OCI-LY1 (cell line): ENCODE data around the gene IL4I1.

Experiments used
- H2AFZ ChIP-seq: fragments of 200-600 bp; sonication (generic), shearing (Covaris generic); 2 replicates; pipeline ENCODE4 v1.6.0; 2014; ENCODE audit warnings: antibody characterized with exemption, mild to moderate bottlenecking, low read length
- H3F3A ChIP-seq: fragments of 200-600 bp; sonication (generic), shearing (Covaris generic); 2 replicates; pipeline ENCODE4 v1.6.0; 2014; ENCODE audit warnings: mild to moderate bottlenecking, antibody characterized with exemption, low read length, moderate library complexity; ENCODE audit not compliant: insufficient read depth
- H3K27ac ChIP-seq: fragments of 200-600 bp; sonication (generic); 2 replicates; pipeline ENCODE4 v1.5.1; 2014; ENCODE audit warnings: low read length, mixed run types, mild to moderate bottlenecking, low read depth; ENCODE audit not compliant: poor library complexity, severe bottlenecking
- H3K27me3 ChIP-seq: fragments of 200-600 bp; sonication (generic); 2 replicates; pipeline ENCODE4 v1.6.0; 2014; ENCODE audit warnings: antibody characterized with exemption, mild to moderate bottlenecking, low read length, moderate library complexity; ENCODE audit not compliant: insufficient read depth
- H3K36me3 ChIP-seq: fragments of 200-600 bp; sonication (generic); 2 replicates; pipeline ENCODE4 v1.6.1; 2014; ENCODE audit warnings: mild to moderate bottlenecking, antibody characterized with exemption, low read length, moderate library complexity, mixed read lengths; ENCODE audit not compliant: insufficient read depth
- H3K4me1 ChIP-seq: fragments of 200-600 bp; sonication (generic); 2 replicates; pipeline ENCODE4 v1.5.1; 2014; ENCODE audit warnings: mild to moderate bottlenecking, low read length, moderate library complexity; ENCODE audit not compliant: insufficient read depth, severe bottlenecking
- H3K4me2 ChIP-seq: fragments of 200-600 bp; sonication (generic), shearing (Covaris generic); 2 replicates; pipeline ENCODE4 v1.6.1; 2014; ENCODE audit warnings: low read length
- H3K4me3 ChIP-seq: fragments of 200-600 bp; sonication (generic); 2 replicates; pipeline ENCODE4 v1.5.1; 2014; ENCODE audit warnings: low read length, low read depth, mild to moderate bottlenecking, mixed read lengths; ENCODE audit not compliant: poor library complexity, severe bottlenecking
- H3K79me2 ChIP-seq: fragments of 200-600 bp; shearing (Covaris generic); 2 replicates; pipeline ENCODE4 v1.6.1; 2016; ENCODE audit warnings: mixed run types, low read length, mixed read lengths; ENCODE audit not compliant: insufficient read depth
- H3K9ac ChIP-seq: fragments of 200-600 bp; sonication (generic), shearing (Covaris generic); 2 replicates; pipeline ENCODE4 v1.6.1; 2014; ENCODE audit warnings: mild to moderate bottlenecking, low read length, mixed read lengths
- H3K9me2 ChIP-seq: fragments of 200-600 bp; sonication (generic), shearing (Covaris generic); 2 replicates; pipeline ENCODE4 v1.6.1; 2014; ENCODE audit warnings: low read depth, mild to moderate bottlenecking, low read length, mixed read lengths
- H3K9me3 ChIP-seq: fragments of 200-600 bp; shearing (Covaris generic); 2 replicates; pipeline ENCODE4 v1.6.1; 2014; ENCODE audit warnings: low read length, mixed read lengths
- H4K20me1 ChIP-seq: fragments of 200-600 bp; sonication (generic), shearing (Covaris generic); 2 replicates; pipeline ENCODE4 v1.6.0; 2016; ENCODE audit warnings: mild to moderate bottlenecking, low read length; ENCODE audit not compliant: insufficient read depth
- EZH2 ChIP-seq: fragments of 200-600 bp; sonication (generic), shearing (Covaris generic); IDR thresholded peaks from 2 replicates; pipeline ENCODE4 v1.8.0; 2017; ENCODE audit warnings: borderline replicate concordance, mixed run types, mild to moderate bottlenecking, antibody characterized with exemption, low read length, moderate library complexity, mixed read lengths
- TF ChIP-seq, protein P1 (sequence below): fragments of 200-600 bp; sonication (generic), shearing (Covaris generic); IDR thresholded peaks from 2 replicates; pipeline ENCODE4 v1.5.1; 2017; ENCODE audit warnings: mild to moderate bottlenecking, antibody characterized with exemption, low read length, moderate library complexity, mixed read lengths

The IL4I1 gene

DNA sequence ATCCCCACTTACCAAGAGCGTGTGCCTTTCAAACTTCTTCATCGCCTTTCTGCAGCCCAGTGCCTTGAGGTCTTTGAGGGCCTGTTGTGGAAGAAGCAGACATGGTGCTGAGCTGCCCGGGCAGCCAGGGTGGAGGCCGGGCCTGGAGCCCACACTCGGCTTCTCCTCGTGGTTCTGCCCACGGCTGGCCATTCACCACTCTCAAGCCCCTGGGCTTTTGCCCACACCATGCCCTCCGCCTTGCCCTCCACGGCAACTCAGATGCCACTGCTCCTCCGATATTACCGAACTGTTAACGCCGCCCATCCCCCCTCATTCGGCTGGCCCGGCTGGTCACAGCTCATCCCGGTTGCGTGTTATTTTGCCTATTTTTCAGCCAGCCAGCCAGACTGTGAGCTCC lies 5.3 kb downstream of the IL4I1 start:
- no peaks in the 10 kb centered on the region; the same call in 1 of the 2 replicates for H3K36me3 ChIP-seq
- H3K4me3 ChIP-seq: no peak overlapping the region
- no peak overlapping the region for H2AFZ ChIP-seq
- H3K4me2 ChIP-seq: peak overlapping the region; percentile 38; the same call in 1 of the 2 replicates
- H3K9ac ChIP-seq: peak overlapping the region; percentile 25; the same call in 1 of the 2 replicates
- no peak for TF ChIP-seq EZH2
- TF ChIP-seq, protein P1, sequence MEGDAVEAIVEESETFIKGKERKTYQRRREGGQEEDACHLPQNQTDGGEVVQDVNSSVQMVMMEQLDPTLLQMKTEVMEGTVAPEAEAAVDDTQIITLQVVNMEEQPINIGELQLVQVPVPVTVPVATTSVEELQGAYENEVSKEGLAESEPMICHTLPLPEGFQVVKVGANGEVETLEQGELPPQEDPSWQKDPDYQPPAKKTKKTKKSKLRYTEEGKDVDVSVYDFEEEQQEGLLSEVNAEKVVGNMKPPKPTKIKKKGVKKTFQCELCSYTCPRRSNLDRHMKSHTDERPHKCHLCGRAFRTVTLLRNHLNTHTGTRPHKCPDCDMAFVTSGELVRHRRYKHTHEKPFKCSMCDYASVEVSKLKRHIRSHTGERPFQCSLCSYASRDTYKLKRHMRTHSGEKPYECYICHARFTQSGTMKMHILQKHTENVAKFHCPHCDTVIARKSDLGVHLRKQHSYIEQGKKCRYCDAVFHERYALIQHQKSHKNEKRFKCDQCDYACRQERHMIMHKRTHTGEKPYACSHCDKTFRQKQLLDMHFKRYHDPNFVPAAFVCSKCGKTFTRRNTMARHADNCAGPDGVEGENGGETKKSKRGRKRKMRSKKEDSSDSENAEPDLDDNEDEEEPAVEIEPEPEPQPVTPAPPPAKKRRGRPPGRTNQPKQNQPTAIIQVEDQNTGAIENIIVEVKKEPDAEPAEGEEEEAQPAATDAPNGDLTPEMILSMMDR: no peak
- no peak overlapping the region for H3K27ac ChIP-seq
- no peaks in the 10 kb centered on the region for H3K79me2 ChIP-seq
- 0 out of 2 replicates have a peak, but pooled peaks cover 2% of the 10 kb centered on the region for H3F3A ChIP-seq
- no peaks in the 10 kb centered on the region for H4K20me1 ChIP-seq
- no peaks in the 10 kb centered on the region for H3K9me2 ChIP-seq
- H3K4me1 ChIP-seq: peaks cover 40% of the 10 kb centered on the region
- H3K9me3 ChIP-seq: no peaks in the 10 kb centered on the region
- no peaks in the 10 kb centered on the region for H3K27me3 ChIP-seq

DNA sequence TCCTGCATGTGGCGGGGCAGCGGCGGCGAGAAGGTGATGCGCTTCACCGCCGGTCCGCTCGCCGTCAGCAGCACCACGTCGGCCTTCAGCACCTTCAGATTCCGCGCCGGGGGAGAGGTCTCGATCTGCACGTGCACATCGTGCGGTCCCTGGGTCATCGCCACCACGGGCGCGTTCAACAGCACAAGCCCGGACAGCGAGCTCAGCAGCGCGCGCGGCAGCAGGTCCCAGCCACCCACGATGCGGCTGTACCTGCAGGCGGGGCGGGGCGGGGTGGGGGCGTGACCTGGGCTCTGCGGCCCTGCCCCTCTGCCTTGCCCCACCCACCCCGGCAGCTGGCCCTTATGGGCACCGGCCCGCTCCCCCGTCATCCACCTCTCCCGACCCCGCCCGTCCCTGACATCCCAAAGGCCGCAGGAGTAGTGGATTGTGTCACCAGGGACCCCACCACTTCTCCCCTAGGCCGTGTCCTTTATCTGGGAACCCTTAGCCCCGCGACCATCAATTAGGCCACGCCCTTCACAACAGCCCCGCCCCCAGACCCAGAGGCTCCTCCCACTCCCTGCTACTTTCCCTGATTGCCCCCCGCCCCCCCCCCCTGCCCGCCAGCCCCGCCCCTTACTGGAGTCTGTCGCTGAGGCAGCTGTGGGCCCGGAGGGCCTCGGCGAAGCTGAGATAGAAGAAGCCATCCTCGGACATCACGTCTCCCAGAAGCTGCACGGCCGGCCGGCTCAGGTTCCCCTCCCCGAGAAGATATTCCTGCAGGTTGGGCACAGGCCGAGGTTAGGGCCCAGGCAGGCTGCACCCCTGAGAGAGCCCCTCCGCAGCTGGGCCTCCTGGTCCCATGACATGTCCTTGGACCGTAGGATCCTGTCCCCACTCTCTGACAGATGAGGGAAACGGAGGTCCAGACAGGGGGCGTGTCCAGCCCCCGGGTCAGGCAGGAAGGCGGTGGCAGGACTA lies 6.1 kb downstream of the IL4I1 start:
- 0 out of 2 replicates have a peak, but pooled peaks cover 2% of the 10 kb centered on the region for H3F3A ChIP-seq
- peak overlapping the region; percentile 59 for H3K9ac ChIP-seq
- peak overlapping the region; percentile 60 for H3K4me3 ChIP-seq
- no peaks in the 10 kb centered on the region for H4K20me1 ChIP-seq
- H3K27ac ChIP-seq: peak overlapping the region; percentile 76
- peaks cover 2% of the 10 kb centered on the region for H3K36me3 ChIP-seq
- no peaks in the 10 kb centered on the region for H3K9me3 ChIP-seq
- peaks cover 39% of the 10 kb centered on the region for H3K4me1 ChIP-seq
- TF ChIP-seq, protein P1: peak; percentile 8; the same call in 1 of the 2 replicates
- TF ChIP-seq EZH2: no peak
- no peaks in the 10 kb centered on the region for H3K9me2 ChIP-seq
- H2AFZ ChIP-seq: no peak overlapping the region
- peak overlapping the region; percentile 86 for H3K4me2 ChIP-seq
- H3K79me2 ChIP-seq: no peaks in the 10 kb centered on the region
- H3K27me3 ChIP-seq: no peaks in the 10 kb centered on the region

DNA sequence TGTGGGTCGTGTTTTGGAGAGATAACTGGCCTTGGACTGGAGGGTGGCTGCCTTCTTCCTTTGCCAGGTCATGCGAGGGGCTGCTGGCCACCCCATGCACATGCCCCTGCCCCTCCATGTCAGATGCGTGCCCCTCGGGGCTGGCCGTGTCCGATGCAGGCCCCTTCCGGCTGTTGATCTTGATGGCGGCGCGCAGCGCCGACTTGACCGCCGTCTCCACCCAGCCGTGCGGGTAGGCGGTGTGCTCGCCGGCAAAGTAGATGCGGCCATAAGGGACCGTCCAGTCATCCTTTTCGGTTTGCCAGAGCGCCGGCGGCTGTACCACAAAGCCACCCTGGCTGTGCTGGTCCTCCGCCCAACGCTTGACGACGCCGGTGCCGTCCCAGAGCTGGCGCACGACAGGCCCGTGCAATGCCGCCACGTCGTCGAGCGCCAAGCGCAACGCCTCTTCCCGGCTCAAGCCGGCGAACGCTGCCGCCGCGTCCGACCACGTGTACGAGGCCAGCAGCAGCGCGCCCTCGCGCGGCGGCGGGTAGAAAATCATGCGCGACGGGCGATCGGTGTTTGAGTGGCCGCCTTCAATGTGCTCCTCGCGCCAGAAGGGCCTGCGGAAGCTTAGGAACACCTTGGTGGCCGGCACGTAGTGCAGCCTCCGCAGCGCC lies 6.9 kb downstream of the IL4I1 start:
- 0 out of 2 replicates have a peak, but pooled peaks cover 2% of the 10 kb centered on the region for H3F3A ChIP-seq
- H3K79me2 ChIP-seq: no peaks in the 10 kb centered on the region
- peak overlapping the region; percentile 60 for H3K4me3 ChIP-seq
- H3K4me1 ChIP-seq: peaks cover 39% of the 10 kb centered on the region
- H4K20me1 ChIP-seq: no peaks in the 10 kb centered on the region
- no peak overlapping the region for H2AFZ ChIP-seq
- peaks cover 7% of the 10 kb centered on the region for H3K36me3 ChIP-seq
- peak overlapping the region; percentile 59; the same call in 1 of the 2 replicates for H3K9ac ChIP-seq
- H3K9me3 ChIP-seq: no peaks in the 10 kb centered on the region
- H3K9me2 ChIP-seq: no peaks in the 10 kb centered on the region
- peak overlapping the region; percentile 76 for H3K27ac ChIP-seq
- H3K27me3 ChIP-seq: no peaks in the 10 kb centered on the region
- TF ChIP-seq, protein P1: peak; percentile 83
- TF ChIP-seq EZH2: no peak
- H3K4me2 ChIP-seq: peak overlapping the region; percentile 86
